HEK293T (cell line): ENCODE measurements around the gene EIF6.

Experiments used
- FOXM1 ChIP-seq: fragments of 450-650 bp; IDR thresholded peaks from 2 replicates; pipeline ENCODE4 v1.6.1; 2017; ENCODE audit warnings: mild to moderate bottlenecking, borderline replicate concordance
- PKNOX1 ChIP-seq: fragments of 450-650 bp; IDR thresholded peaks from 2 replicates; pipeline ENCODE4 v1.6.1; 2016
- SP1 ChIP-seq: fragments of 450-650 bp; IDR thresholded peaks from 2 replicates; pipeline ENCODE4 v1.6.1; 2017
- TARDBP ChIP-seq: fragments of 450-650 bp; IDR thresholded peaks from 2 replicates; pipeline ENCODE4 v1.6.1; 2016

GRCh38 chr20:35252037-35252461, 32.5 kb downstream of the EIF6 start:
- TF ChIP-seq SP1 (no peak), FOXM1 (no peak), TARDBP (no peak), PKNOX1 (no peak)
